ENCODE results near the gene GNG2.
A peak's percentile ranks its signal among the peaks of the same experiment; 100 is the strongest.

GNG2 gene

DNA sequence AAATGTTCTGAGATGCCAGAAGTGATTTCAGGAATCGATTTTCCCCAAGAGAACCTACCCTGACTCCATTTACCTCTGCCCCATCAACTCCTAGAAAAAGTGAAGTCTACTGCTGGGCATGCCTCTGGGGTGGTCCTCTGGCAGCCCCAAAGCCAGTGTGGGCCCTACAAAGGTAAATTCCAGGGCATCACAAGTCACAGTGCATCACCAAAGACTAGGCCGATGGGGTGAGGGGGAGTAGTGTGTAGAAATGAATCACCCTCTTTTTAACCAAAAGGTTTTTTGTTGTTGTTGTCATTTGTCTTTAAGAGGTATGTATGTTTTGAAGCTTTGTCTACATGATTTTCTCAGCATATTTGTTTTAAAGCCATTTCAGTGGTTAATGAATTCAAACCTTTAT, 82.6 kb downstream of the GNG2 start:
- no peak for DNase-seq (ENCODE audit: low read depth)

DNA sequence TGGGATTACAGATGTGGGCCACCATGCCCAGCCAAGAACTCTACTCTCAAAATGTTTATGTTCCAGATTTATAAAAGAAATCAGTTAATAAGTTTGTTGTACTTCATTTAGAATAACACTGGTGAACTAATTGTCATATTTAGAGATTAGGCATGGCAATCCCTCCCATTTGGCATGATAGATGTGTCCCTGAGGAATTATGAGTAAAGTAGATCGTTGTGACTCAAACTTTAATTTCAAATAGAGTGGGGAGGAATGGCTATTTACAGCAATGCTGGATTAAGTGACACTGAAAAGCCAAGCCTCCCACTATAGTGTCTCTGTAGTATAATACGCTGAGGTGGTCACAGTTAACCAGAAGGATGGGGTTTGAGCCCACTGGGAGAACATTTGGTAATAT, 89.6 kb downstream of the GNG2 start:
- DNase-seq (ENCODE audit: low read depth), result peak; percentile 57

DNA sequence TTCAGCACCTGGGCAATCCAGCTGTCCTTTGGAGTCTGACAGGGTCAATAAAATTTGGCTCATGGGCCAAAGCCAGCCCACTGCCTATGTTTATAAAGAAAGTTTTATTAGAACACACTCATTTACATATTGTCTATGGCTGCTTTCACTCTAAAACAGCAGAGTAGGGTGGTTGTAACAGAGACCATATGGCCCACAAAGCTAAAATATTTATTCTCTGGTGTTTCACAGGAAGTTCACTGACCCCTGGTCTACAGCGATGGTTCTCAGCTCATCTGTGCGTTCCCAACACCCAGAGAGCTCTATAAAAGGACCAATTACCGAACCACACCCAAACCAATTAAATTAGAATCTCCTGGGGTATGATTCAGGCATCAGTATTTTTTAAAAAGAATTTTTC, 91.2 kb downstream of the GNG2 start:
- no peak for DNase-seq (ENCODE audit: low read depth)

DNA sequence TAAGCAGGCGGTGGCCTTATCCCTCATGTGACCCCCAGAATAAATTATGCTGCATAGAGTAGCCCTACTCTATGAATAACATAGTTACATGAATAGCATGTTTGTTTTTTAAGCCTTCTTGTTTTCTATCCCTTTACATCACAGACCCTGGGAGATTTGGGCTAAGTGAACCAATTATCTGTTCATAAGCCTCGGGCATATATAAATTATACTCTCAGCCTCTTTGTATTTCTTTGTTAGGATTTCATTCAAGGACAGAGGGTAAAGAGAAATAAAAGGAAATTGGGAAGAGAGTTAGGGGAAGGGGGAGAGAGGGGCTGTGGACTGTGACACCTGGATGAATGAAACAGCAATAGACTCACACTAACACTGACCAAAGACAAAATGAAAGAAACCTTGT, 93.6 kb downstream of the GNG2 start:
- DNase-seq (ENCODE audit: low read depth), result no peak

DNA sequence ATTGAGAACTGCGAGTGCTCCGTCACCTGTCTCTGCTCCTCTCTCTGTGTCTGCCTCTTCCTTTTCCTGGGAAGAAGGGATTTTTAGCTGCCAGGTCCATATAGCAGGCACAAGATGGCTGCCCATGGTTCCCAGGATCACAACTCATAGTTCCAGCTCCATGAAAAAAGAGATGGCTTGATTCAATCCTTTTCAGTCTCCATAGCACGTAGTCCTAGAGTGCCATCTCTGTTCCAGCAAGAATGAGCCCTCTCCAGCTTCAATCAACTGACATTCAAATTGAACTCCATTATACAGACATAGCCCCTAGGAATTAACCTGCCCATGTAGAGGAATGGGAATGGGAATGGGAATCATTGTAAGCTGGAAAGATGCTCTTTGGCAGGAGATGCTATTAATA, 94.2 kb downstream of the GNG2 start:
- no peak for DNase-seq (ENCODE audit: low read depth)

DNA sequence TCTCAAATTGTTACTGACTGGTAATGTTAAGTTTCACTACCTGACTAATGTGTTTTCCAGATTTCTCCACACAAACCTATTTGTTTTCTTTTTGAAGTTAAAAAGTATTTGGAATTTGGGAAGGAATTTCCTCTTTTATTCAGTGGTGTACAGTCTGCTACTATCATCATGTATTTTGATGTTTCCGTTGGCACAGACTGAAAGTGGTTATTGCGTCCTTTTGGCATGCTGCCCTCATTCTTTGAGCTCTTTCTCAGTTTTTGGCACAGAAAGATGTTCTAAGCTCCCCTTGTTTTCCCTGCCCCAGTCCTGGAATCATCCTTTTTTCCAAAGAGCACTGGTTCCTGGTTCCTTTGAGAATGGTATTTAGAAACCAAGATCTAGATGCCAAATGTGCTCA, 97.5 kb downstream of the GNG2 start:
- DNase-seq (ENCODE audit: low read depth), result peak; percentile 11

DNA sequence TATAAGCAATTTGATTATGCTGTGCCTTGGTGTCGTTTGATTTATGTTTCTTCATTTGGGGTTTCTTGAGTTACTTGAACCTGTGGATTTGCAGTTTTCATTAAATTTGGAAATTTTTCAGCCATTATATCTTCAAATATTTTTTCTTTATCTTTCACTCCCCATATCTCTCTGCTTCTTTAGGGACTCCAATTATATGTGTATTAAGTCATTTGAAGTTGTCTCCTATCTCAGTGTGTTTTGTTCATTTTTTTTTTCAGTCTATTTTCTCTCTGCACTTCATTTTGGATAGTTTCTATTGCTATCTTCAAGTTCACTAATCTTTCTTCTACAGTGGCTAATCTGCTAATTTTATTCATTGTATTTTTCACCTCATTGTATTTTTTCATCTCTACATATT, 99.5 kb downstream of the GNG2 start:
- DNase-seq (ENCODE audit: low read depth), result no peak

DNA sequence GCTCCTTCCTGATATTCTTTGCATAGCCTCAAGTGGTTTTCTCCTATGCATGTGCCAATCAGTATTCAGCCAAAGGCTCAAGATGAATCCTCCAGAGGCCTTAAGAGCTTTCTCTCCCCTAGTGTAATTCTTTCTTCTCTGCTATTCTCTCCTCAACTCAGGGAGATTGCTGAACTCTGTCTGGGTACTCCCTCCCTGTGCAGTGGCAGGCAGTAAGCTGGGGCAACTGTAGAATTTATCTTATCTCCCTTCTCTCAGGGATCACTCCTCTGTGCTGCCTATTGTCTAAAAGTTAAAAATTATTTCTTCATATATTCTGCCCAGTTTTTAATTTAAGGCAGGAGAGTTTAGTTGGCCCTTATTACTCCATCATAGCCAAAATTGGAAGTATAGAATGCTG, 100.5 kb downstream of the GNG2 start:
- DNase-seq (ENCODE audit: low read depth), result no peak

DNA sequence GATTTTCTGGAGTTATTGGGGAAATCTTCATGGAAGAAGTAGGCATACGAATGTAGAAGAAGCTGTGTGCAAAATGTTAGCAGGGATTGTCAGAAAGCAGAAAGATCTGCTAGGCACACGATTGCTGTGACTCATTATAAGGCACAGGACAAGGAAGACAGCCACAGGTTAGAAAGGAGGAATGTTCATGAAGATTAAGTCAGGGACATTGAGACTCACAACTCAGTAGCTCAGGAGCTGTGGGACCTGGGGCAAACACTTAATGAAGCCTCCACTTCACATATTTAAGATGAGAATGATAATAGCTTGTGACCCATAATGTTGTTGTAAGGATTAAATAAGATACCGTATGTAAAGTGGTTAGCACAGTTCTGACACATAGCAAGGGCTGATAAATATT, 102.3 kb downstream of the GNG2 start:
- DNase-seq (ENCODE audit: low read depth), result no peak

DNA sequence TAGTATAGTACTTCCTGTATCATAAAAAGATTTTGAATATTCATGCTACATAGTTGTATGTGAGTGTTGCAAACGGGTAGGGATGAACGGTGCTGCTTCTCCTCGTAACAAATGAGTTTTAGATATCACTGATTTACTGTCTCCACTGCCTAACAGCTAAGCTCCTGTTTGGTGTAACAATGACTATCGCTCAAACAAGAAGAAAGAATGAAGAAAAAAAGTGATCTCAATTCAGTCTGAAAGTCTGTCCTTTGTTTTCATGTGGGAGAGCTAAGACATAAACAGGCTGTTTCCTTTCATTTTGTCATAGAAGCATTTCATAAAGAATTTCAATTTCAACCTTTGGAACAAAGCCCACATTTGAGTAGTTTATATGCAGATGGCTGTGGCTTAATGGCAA, 102.9 kb downstream of the GNG2 start:
- no peak for DNase-seq (ENCODE audit: low read depth)

DNA sequence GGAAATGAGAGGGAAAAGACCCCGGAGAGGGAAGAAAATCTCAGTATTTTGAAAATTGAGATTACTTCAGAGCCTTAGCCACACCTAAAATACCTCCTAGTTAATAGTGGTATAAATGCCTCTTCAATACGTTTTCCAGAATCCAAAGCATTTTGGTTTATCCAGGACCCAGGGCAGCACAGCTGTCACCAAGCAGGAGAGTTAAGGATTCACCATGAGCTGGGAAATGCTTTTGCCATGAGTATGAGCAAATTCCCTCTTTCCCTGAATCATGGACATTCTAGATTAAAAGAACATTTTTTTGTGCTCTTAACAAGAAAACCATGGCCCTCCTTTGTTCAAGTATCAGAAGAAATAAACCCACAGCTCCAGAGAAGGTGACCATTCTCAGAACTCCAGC, 107.1 kb downstream of the GNG2 start:
- no peak for DNase-seq (ENCODE audit: low read depth)

DNA sequence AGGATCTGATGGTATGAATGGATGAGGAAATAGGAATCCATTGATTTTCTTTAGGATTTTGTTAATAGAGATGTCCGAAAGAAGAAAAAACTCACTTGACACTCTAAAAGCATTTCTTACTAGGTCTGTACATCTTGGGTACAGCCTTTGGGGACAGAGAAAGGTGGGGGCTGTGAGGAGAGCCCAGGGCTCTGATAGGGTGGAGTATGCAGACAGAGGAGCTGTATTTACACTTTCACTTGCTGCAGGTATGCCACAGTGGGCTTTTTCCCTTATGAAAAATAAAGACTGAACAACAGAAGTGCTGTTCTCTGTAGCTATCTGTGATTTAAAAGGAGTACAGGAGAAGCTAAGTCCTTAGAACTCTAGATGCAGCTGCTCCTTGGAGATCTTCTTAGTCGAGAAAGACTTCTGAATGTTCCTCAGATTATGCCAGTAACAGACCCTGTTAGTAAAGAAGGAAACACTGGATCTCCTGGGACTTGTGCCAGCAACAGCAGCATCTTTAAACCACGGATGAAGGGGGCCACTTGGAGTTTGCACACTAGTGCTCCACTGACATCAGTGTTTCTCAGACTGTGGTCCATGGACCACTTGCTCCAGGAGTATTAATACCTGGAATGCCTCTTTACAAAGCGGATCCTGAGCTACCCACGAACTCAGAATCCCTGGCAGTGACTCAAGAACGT, 109.6 kb downstream of the GNG2 start:
- DNase-seq (ENCODE audit: low read depth), result no peak

DNA sequence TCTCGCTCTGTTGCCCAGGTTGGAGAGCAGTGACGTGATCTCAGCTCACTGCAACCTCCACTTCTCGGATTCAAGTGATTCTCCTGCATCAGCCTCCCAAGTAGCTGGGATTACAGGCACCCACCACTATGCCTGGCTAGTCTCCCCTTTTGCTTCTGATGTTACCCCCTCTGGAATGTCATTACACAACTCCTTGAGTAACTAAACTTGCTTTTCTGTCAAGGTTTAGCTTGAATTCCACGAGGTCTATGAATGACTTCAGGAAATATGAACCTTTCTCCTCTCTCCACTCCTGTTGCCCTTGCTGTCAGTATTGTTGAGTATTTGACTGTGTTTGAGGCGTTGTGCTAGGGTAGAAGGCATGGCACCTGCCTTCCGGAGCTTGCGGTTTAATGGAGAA, 112.2 kb downstream of the GNG2 start:
- no peak for DNase-seq (ENCODE audit: low read depth)

DNA sequence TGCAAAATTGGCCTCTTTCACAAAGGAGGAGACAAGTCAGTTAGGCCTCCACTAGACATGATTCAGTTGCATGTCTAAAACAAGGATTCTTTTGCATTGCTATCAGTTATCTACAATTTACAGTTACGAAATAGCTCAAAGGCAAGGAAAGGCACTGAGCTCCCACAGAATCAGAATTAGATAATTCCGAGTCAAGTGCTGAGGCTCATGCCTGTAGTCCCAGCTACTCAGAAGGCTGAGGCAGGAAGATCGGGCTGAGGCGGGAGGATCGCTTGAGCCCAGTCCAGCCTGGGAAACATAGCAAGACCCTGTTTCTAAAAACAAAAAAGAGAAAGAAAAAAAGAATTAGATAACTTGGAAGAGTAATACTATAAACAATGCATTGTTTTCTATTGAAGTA, 116.7 kb downstream of the GNG2 start:
- DNase-seq (ENCODE audit: low read depth), result no peak

DNA sequence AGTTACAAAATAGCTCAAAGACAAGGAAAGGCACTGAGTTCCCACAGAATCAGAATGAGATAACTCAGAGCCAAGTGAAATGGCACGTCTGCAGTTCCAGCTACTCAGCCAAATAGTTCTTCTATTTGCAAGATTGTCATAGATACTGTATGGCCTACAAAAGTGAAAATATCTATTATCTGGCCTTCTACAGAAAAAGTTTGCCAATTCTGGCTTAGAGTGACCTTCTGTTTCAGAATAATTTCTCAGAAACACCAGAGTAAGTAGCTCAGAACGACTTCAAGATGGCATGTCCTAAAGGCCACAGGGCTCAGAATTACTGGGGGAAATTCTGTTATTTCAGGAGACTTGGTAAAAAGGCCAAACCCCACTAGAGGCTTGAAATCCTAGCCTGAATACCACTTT, 118.3 kb downstream of the GNG2 start:
- DNase-seq (ENCODE audit: low read depth), result no peak

DNA sequence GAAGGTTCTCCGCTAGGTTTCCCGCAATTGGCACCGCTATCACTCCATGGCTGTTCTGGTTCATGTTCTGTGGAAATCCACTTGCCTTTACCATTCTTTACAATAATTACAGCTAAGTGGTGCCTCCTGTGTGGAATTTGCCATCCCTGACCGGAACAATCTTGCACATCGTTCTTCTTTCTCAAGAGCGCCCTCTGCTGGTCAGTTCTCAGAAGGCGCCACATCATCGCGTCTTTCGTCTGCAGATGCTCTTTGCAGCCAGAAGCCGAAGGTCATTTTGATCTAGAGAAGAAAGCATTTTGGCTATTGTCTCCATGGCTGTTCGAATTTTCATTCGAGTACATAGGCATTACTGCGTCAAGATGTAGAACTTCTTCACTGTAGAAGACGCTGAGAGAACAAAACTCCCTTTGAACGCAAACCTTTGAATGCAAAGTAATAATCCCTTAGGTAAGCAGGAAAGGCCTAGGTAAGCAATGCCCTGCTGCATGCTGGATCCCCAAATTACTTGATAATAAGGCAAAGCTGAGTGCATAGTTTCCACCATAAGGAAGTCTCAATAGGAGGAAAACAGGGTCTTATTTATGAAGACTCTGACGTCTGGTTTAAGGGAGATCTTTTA, 118.8 kb downstream of the GNG2 start:
- DNase-seq (ENCODE audit: low read depth), result peak; percentile 55

DNA sequence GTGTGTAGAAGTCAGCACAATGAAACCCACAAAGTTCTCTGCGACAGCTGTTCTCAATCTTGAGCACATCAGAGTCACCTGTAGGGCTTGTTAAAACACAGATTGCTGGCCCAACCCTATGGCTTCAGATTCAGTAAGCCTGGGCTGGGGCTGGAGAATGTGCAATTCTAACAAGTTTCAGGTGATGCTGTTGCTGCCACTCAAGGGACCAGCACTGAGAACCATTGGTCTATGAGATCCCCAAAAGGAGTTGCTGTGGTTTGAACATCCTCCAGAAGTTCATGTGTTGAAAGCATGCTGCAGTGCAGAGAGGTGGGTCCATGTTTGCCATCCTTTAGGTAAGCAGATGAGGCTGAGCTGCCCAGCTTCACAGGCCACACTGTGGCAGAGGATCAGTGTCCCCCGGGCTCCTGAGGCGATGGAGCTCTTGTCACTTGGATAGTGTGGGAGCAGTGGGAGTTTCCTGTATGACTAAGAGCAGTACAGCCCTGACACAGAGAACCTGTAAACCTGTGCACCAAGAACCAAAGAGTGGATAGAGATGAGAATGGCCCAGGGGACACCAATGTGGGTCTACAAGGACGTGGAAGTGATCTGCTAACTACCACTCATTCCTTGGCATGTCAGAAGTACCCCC, 120.9 kb downstream of the GNG2 start:
- no peak for DNase-seq (ENCODE audit: low read depth)

DNA sequence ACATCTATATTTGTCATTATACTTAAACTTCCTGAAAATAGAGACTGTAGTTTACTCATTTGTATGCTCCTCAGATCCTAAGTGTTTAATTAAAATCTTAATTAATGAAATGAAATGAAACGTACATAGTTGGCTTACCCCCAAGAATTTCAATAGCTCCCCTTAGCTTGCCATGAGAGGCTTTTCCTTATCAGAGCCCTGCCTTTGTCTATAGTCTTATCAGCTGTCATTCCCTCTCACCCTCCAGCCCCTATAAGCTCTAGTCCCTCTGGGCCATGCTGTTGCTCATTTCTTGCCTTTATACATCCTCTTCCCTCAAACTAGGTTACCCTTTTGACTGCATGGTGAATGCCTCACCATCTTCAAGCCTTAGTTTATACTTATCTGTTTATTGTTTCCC, 127.8 kb downstream of the GNG2 start:
- DNase-seq (ENCODE audit: low read depth), result no peak

DNA sequence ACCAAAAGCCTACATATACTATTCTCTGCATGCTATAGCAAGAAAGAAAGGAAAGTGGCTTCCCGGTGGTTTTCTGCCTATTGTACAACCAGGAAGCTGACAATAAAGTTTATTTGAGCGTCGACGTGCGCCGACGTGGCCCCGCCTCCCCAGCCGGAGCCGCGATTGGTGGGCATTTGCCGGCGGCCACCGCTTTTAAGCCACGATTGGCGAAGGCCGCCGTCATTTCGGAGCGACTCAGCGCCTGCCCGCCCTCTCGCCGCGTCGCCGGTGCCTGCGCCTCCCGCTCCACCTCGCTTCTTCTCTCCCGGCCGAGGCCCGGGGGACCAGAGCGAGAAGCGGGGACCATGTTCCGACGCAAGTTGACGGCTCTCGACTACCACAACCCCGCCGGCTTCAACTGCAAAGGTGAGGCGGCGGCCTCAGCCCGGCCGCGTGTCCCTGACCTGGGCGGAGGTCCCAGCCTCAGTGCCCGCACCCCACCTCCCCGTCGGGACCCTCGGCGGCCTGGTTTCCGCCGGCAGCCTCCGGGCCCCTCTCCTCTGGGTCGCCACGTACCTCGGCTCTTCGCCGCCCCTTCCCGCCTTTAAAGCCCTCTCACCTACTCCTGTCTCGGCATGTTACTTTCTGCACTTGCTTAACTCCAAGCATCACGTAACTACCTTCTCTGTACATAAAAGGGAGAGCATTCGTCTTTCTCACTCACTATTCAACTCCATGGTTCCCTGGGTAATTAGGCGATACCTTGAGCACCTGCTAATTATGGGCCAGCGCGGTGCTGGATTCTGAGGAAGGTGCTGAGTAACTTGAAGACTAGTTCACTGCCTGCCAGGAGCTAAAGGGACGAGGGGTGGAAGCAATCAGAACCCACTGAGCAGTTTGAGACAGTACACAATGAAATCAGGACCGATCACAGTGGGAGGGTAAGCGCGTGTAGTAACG, 129.2 kb downstream of the GNG2 start, which contains the start of gene RTRAF:
RTRAF (plus strand) TSS at position 254 of the 942 bp plus-strand sequence; CDS start at position 348, 94 bp downstream.
- DNase-seq (ENCODE audit: low read depth), result peak; percentile 87

DNA sequence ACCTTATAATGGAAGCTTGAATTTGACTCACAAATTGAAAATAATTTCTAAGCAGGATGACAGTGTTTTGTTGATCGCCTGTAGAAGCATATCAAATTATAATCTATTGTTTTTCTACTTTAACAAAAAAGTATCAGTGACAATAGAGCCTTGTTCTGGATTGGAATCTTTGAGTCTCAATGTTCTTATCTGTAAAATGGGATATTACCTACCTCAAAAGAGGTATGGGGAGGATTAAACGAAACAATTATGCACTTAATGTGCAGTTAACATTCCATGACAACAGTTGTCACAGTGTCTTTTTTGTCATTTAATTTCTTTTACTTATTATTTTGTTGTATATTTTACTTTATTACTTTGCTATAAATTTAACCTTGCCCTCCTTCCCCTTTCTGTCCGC, 130.1 kb downstream of the GNG2 start:
- DNase-seq (ENCODE audit: low read depth), result no peak

DNA sequence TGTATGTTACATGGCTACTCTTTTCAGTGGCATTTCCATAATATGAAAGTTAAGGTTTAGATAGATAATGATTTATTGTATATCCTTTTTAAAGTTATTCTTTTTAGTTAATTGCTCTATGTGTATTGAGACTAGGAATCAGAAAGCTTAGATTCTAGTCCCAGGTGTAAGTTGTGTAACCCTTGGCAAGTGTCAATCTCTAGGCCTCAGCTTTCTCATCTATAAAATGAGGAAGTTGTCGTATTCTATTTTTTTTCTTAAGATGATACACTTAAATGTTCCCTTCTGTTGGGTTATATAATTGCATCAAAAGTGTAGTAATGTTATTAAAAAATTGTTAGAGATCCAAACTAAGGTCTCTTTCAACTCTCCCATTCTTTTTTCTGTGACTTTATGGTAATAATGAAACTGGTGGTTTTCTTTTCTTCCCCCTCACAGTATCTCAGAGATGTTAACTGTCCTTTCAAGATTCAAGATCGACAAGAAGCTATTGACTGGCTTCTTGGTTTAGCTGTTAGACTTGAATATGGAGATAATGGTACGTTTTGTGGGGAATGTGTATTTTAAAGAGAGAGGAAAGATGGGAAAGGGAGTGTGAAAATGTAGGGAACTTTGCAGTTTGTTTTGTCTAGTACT, 133.0 kb downstream of the GNG2 start:
- no peak for DNase-seq (ENCODE audit: low read depth)

DNA sequence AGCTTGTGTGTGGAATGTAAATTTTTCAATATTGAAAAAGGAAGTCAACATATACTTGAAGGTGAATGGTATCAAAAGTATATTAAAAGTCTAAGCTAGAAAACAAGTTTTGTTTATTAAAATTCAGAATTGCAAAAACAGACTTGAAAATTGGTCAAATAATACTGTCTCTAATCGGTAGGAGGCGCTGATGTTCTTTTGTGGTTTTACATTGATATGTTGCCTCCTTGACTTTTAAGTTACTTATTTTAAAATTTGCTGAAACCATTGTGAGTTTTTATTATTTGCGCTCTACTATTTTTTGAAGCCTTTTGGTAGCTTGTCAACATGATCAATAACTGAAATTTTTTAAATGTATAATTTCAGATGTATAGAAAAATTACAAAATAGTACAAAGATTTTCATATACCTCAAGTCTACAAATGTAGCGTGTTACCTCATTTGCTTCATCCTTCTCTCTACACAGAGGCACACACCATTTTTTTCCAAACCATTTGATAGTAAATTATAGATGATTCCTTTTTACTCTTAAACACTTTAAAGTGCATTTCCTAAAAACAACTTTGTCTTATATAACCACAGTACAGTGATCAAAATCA, 135.8 kb downstream of the GNG2 start:
- peak; percentile 33 for DNase-seq (ENCODE audit: low read depth)

Measured in stromal cell of bone marrow (primary cell).